Measurements from ENCODE around the gene EPS15. TPM values are rescaled to one million over a fixed set of nuclear protein-coding genes. Genes with fewer than 3 reads are reported as not detected.
A peak's percentile ranks its signal among the peaks of the same experiment; 100 is the strongest.
"Not testable (repeated sequence)": the region's sequence is repeated elsewhere in the genome, so short reads cannot be mapped to it uniquely, and the experiment has no call there.

Gene EPS15
- total RNA-seq, 1 donor from 2014 or later = 64.5 TPM

DNA sequence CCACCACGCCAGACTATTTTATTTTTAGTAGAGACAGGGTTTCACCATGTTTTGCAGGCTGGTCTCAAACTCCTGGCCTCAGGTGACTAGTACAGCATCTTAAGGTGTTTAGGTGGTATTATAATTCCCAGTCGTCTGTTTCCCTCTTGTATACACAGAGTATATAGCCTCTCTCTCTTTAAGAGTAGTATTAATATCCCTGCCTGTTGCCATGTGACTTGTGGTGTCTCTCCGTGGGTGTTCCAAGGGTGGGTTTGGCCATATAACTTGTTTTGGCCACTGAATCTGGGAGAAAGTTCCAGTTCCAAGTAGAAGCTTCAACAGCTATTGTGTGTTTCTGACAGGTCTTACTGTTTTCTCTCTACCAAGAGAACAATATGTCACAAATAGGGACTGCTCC is 29.6 kb downstream of the EPS15 start:
- no peaks in the 10 kb centered on the region for H3K27me3 ChIP-seq (ENCODE audit: low read depth)
- peak overlapping the region; percentile 67 for H3K27ac ChIP-seq (replicated peaks)
- H3K4me1 ChIP-seq = peaks cover 77% of the 10 kb centered on the region
- TF ChIP-seq, protein P1, sequence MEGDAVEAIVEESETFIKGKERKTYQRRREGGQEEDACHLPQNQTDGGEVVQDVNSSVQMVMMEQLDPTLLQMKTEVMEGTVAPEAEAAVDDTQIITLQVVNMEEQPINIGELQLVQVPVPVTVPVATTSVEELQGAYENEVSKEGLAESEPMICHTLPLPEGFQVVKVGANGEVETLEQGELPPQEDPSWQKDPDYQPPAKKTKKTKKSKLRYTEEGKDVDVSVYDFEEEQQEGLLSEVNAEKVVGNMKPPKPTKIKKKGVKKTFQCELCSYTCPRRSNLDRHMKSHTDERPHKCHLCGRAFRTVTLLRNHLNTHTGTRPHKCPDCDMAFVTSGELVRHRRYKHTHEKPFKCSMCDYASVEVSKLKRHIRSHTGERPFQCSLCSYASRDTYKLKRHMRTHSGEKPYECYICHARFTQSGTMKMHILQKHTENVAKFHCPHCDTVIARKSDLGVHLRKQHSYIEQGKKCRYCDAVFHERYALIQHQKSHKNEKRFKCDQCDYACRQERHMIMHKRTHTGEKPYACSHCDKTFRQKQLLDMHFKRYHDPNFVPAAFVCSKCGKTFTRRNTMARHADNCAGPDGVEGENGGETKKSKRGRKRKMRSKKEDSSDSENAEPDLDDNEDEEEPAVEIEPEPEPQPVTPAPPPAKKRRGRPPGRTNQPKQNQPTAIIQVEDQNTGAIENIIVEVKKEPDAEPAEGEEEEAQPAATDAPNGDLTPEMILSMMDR (IDR thresholded peaks at IDR 0.05; ENCODE audit: borderline replicate concordance) = no peak
- no peak overlapping the region for H3K4me3 ChIP-seq
- DNase-seq = no peak
- no peaks in the 10 kb centered on the region for H3K36me3 ChIP-seq
- intact Hi-C loops (cut with micrococcal nuclease) = no loop called here
- no peaks in the 10 kb centered on the region for H3K9me3 ChIP-seq (replicated peaks)

DNA sequence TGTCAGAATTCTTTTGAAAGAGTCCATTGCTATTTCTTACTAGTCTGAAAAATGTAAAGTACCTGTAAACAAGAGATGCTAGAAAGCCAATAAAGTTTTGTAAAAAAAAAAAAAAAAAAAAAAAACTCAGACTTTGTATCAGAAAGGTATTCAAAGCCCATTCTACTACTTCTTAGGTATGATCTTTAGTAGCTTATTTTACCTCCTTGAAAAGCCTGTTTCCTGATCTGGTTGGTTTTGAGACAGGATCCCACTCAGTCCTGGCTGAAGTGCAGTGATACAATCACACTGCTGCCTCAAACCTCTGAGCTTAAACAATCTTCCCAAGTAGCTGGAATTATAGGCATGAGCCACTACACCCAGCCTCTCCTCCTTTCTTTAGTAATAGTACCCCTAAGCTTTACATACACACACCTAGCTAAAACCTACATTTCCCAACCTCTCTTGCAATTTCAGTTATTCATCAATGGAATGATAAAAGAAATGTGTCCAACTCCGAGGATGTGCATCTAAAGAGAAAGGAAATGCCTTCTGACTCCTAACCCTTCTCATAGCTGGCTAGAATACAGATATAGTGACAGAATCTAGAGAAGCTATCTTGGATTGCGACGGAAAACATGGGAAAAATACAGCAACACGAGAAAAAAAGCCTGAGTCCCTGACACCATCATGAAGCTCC is 30.6 kb downstream of the EPS15 start:
- H3K9me3 ChIP-seq (replicated peaks) = no peaks in the 10 kb centered on the region
- no peaks in the 10 kb centered on the region for H3K36me3 ChIP-seq
- peak overlapping the region; percentile 67 for H3K27ac ChIP-seq (replicated peaks)
- no peaks in the 10 kb centered on the region for H3K27me3 ChIP-seq (ENCODE audit: low read depth)
- no peak for DNase-seq
- peaks cover 70% of the 10 kb centered on the region for H3K4me1 ChIP-seq
- no peak overlapping the region for H3K4me3 ChIP-seq
- intact Hi-C loops (cut with micrococcal nuclease) = no loop called here
- TF ChIP-seq, protein P1 (IDR thresholded peaks at IDR 0.05; ENCODE audit: borderline replicate concordance) = no peak

DNA sequence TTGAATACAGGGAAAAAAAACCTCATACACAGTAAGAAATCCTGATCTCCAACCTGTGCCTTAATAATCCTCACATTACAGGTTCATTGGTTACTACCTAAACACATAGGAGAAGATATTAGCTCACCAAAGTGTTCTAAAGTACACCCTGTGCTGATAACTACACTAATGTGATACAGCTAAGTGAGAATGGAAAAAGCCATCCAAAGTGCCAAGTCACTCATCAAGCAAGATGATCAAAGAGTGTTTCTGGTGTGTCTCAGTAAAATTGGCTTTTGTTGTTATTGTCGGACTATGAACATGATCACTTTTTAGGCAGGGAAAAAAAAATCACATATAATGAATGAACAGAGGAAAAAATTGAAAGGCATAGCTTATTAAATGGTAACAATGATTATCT is 31.4 kb downstream of the EPS15 start:
- Histone ChIP-seq H3K9me3 (replicated peaks) (no peaks in the 10 kb centered on the region), H3K27me3 (ENCODE audit: low read depth) (no peaks in the 10 kb centered on the region), H3K4me3 (no peak overlapping the region), H3K36me3 (no peaks in the 10 kb centered on the region), H3K4me1 (peaks cover 67% of the 10 kb centered on the region), H3K27ac (replicated peaks) (peak overlapping the region; percentile 67)
- TF ChIP-seq, protein P1 (IDR thresholded peaks at IDR 0.05; ENCODE audit: borderline replicate concordance) = no peak
- no peak for DNase-seq
- intact Hi-C loops (cut with micrococcal nuclease) = no loop called here

DNA sequence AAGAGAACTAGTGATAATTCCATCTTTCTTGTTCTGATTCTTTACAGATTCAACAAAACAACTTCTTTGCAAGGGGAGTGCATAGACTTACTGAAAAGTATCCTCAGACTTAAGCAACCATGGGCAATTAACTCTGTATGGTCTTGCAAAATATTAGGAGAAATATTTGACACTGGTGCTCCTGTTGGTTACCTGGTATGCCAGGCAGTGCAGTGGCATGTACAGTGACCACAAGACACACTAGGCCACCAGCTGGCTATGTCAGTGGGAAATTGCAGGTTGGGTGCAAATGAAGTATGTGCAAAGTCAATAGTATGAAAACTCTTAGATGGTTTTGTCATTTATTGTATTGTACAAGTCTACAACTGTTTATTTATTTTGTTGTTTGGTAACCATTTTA is 34.5 kb downstream of the EPS15 start:
- peaks cover 42% of the 10 kb centered on the region for H3K4me1 ChIP-seq
- H3K27ac ChIP-seq (replicated peaks) = no peak overlapping the region
- DNase-seq = no peak
- H3K4me3 ChIP-seq = no peak overlapping the region
- H3K27me3 ChIP-seq (ENCODE audit: low read depth) = no peaks in the 10 kb centered on the region
- peaks cover 12% of the 10 kb centered on the region for H3K36me3 ChIP-seq
- intact Hi-C loops (cut with micrococcal nuclease) = no loop called here
- TF ChIP-seq, protein P1 (IDR thresholded peaks at IDR 0.05; ENCODE audit: borderline replicate concordance) = no peak
- no peaks in the 10 kb centered on the region for H3K9me3 ChIP-seq (replicated peaks)

DNA sequence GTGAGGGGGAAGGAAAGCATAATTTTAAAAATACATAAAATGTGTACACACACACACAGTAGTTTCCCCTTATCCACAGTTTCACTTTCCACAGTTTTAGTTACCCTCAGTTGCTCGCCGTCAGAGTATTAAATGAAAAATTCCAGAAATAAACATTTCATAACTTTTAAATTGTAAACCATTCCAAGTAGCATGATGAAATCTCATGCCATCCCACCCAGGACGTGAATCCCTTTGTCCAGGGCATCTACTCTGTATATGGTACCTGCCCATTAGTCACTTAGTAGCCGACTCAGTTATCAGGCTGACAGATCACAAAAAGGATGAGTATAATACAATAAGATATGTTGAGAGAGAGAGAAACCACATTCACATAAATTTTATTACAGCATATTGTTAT is 36.2 kb downstream of the EPS15 start:
- TF ChIP-seq, protein P1 (IDR thresholded peaks at IDR 0.05; ENCODE audit: borderline replicate concordance) = no peak
- Histone ChIP-seq H3K27ac (replicated peaks) (no peak overlapping the region), H3K4me1 (peaks cover 25% of the 10 kb centered on the region), H3K9me3 (replicated peaks) (no peaks in the 10 kb centered on the region), H3K27me3 (ENCODE audit: low read depth) (no peaks in the 10 kb centered on the region), H3K36me3 (peaks cover 18% of the 10 kb centered on the region), H3K4me3 (no peak overlapping the region)
- intact Hi-C loops (cut with micrococcal nuclease) = no loop called here
- no peak for DNase-seq

DNA sequence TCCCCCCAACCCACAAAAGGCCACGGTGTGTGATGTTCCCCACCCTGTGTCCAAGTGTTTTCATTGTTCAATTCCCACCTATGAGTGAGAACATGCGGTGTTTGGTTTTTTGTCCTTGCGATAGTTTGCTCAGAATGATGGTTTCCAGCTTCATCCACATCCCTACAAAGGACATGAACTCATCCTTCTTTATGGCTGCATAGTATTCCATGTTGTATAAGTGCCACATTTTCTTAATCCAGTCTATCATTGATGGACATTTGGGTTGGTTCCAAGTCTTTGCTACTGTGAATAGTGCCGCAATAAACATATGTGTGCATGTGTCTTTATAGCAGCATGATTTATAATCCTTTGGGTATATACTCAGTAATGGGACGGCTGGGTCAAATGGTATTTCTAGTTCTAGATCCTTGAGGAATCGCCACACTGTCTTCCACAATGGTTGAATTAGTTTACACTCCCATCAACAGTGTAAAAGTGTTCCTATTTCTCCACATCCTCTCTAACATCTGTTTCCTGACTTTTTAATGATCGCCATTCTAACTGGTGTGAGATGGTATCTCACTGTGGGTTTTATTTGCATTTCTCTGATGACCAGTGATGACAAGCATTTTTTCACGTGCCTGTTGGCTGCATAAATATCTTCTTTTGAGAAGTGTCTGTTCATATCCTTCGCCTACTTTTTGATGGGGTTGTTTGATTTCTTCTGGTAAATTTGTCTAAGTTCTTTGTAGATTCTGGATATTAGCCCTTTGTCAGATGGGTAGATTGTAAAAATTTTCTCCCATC is 44.0 kb downstream of the EPS15 start:
- H3K27me3 ChIP-seq (ENCODE audit: low read depth); H3K9me3 ChIP-seq (replicated peaks); H3K4me3 ChIP-seq; intact Hi-C loops (cut with micrococcal nuclease); H3K27ac ChIP-seq (replicated peaks); DNase-seq: not testable (repeated sequence)
- Histone ChIP-seq H3K36me3 (peaks cover 11% of the 10 kb centered on the region), H3K4me1 (peaks cover 33% of the 10 kb centered on the region)
